ENCODE measurements around the gene TIA1.

Gene TIA1

DNA sequence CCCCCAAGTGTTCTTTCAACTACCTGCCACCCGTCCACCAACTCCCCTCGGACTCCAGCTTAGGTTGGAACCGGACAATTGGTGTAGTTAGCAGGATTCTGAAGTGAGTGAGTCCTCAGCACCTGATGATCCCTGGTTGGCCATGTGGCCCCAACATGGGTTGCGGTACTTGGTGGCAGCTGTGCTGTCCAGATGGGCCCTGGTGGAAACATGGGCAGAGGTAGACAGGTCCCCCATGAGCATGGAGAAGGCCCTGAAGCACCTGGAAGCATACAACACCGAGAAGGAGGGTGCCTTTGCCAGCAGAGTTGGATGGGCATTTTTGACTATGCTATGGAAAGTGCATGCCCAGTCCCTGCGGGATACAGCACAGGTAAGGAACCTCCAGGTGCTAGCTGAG lies 46.6 kb downstream of the TIA1 start:
- TF ChIP-seq CTCF (IDR thresholded peaks at IDR 0.05; ENCODE audit: low read depth, low read length), result no peak
- DNase-seq (ENCODE audit: low read depth, low spot score), result no peak
- no peak overlapping the region for H3K4me3 ChIP-seq (ENCODE audit: low read depth, low read length)
- in situ Hi-C loops (cut with HindIII; ENCODE audit: low sequenced_read_pairs), result no loop called here

DNA sequence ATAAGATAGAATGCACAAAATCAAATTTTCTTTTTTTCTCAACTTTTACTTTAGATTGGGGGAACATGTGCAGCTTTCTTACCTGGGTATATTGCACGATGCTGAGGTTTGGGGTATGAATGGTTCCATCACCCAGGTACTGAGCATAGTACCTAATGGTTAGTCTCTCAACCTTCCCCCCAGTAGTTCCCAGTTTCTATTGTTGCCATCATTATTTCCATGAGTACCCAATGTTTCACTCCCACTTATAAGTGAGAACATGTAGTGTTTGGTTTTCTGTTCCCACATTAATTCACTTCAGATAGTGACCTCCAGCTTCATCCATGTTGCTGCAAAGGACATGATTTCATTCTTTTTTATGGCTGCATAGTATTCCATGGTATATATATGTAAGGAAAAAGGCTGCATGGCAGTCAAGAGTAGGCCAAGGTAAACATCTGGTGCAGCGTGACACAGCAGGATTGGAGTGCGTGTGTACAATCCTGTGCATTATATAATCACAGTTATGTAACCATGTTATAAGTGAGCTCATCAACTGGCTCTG lies 47.1 kb downstream of the TIA1 start:
- TF ChIP-seq CTCF (IDR thresholded peaks at IDR 0.05; ENCODE audit: low read depth, low read length), result no peak
- DNase-seq (ENCODE audit: low read depth, low spot score), result no peak
- in situ Hi-C loops (cut with HindIII; ENCODE audit: low sequenced_read_pairs), result no loop called here
- H3K4me3 ChIP-seq (ENCODE audit: low read depth, low read length), result no peak overlapping the region

- in situ Hi-C loops (cut with HindIII; ENCODE audit: low sequenced_read_pairs), result no loop called here
- no peak for TF ChIP-seq CTCF (IDR thresholded peaks at IDR 0.05; ENCODE audit: low read depth, low read length)
- DNase-seq (ENCODE audit: low read depth, low spot score), result no peak
- H3K4me3 ChIP-seq (ENCODE audit: low read depth, low read length), result no peak overlapping the region
Measured at GRCh38 chr2:70199320-70199864, 49.0 kb downstream of the TIA1 start.

DNA sequence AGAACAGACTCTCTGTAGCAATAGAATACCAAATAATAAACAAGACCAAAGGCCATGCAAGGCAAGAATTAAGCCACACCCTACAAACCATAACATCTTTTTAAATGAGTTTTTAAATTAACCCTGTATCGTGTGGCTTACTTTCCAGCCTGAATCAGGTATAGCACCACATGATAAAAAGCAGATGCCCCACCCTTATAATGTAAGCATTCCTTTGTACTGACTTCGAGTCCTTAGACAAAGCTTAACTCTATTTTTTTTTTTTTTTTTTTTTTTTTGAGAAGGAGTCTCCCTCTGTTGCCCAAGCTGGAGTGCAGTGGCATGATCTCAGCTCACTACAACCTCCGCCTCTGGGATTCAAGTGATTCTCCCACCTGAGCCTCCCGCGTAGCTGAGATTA lies 55.9 kb downstream of the TIA1 start:
- TF ChIP-seq CTCF (IDR thresholded peaks at IDR 0.05; ENCODE audit: low read depth, low read length), result no peak
- in situ Hi-C loops (cut with HindIII; ENCODE audit: low sequenced_read_pairs), result no loop called here
- no peak overlapping the region for H3K4me3 ChIP-seq (ENCODE audit: low read depth, low read length)
- no peak for DNase-seq (ENCODE audit: low read depth, low spot score)

- no peak for TF ChIP-seq CTCF (IDR thresholded peaks at IDR 0.05; ENCODE audit: low read depth, low read length)
- DNase-seq (ENCODE audit: low read depth, low spot score), result no peak
- H3K4me3 ChIP-seq (ENCODE audit: low read depth, low read length), result peak overlapping the region; percentile 83
- in situ Hi-C loops (cut with HindIII; ENCODE audit: low sequenced_read_pairs), result no loop called here
Measured at GRCh38 chr2:70191244-70191735, 57.1 kb downstream of the TIA1 start.

DNA sequence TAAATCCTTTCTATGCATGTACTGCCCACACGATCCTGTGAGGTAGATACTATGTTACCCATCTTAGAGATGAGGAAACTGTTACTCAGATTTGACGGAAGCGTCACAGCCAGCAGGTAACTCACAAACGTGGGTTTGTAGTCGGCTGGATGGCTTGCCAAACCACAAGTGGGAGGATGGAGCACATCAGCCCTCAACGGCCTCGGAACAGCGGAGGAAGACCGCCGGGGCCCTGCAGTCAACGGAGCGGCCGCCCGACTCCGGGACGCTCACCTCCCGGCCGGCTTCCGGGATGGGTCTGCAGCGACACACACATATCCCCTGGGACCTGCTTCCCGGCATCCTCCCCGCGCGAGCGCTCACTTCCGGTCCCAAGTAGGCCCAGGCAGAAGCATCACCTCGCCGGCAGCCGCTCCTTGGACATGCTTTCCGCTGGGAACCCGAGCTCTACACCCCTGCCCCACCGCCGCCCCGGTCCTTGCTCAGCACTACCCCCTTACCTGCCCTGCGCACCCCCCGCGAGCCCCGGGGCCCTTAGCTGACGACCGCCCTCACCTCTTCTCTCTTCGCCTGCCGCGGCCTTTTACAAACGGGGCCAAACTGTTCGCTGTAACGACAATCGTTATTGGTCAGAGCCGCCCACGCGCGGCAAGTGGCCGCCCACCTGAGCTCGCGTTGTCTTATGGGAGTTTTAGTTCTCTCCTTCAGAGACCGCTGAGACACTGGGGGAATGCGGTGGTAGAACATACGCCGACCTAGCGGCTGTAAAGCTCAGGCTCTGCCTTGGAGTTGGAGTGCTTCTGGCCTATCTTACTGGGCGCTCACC lies 57.8 kb downstream of the TIA1 start, which contains the start of gene C2orf42:
TSS of gene C2orf42 (minus strand) at position 602 of the 826 bp plus-strand sequence. CDS start 9,034 bp downstream, outside the sequence.
- in situ Hi-C loops (cut with HindIII; ENCODE audit: low sequenced_read_pairs), result no loop called here
- TF ChIP-seq CTCF (IDR thresholded peaks at IDR 0.05; ENCODE audit: low read depth, low read length), result peak; percentile 24
- peak within 1 kb of the TSS; percentile 83 for H3K4me3 ChIP-seq (ENCODE audit: low read depth, low read length)
- peak; percentile 99 for DNase-seq (ENCODE audit: low read depth, low spot score)

Data from astrocyte of the spinal cord (primary cell).